ENCODE measurements around the gene CD274.

DNA sequence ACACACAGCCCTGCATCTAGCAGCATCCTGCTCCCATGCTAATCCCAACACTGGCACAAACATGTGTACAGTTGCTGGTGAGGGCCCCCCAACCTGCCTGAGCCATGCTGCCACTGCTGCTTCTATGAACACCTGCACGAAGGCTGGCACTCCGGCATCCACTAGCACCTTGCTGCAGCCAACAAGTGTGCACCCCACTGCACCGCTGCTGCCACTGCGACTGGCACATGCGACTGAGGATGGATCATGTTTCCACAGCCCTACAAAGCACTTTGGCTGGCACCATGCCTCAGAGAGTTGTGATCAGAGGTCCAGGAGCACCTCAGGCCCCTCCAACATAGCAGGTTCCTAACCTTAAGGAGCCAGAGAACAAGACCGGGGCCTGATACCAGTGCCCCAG, 52.2 kb downstream of the CD274 start:
- TF ChIP-seq, protein P1, sequence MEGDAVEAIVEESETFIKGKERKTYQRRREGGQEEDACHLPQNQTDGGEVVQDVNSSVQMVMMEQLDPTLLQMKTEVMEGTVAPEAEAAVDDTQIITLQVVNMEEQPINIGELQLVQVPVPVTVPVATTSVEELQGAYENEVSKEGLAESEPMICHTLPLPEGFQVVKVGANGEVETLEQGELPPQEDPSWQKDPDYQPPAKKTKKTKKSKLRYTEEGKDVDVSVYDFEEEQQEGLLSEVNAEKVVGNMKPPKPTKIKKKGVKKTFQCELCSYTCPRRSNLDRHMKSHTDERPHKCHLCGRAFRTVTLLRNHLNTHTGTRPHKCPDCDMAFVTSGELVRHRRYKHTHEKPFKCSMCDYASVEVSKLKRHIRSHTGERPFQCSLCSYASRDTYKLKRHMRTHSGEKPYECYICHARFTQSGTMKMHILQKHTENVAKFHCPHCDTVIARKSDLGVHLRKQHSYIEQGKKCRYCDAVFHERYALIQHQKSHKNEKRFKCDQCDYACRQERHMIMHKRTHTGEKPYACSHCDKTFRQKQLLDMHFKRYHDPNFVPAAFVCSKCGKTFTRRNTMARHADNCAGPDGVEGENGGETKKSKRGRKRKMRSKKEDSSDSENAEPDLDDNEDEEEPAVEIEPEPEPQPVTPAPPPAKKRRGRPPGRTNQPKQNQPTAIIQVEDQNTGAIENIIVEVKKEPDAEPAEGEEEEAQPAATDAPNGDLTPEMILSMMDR (conservative IDR thresholded peaks at IDR 0.05 in 1 of 2, IDR thresholded peaks at IDR 0.05 in 1 of 2; ENCODE audit: low read depth in 1 of 2, low read length in 2 of 2): no peak
- TF ChIP-seq EZH2 (IDR thresholded peaks at IDR 0.05; ENCODE audit: low read length, missing control alignments): no peak

All from fibroblast of lung (primary cell).